HG03025 (cell line): ENCODE results near the gene RETREG3.
"Not testable (repeated sequence)": the region's sequence is repeated elsewhere in the genome, so short reads cannot be mapped to it uniquely, and the experiment has no call there.

ENCODE experiments used
- ATAC-seq: cut with Tn5 transposase; IDR thresholded peaks from one replicate; pipeline ENCODE4 v1.9.1; 2021; ENCODE audit warnings: mild to moderate bottlenecking, moderate library complexity; ENCODE audit not compliant: unreplicated experiment, low FRiP score

Gene RETREG3

DNA sequence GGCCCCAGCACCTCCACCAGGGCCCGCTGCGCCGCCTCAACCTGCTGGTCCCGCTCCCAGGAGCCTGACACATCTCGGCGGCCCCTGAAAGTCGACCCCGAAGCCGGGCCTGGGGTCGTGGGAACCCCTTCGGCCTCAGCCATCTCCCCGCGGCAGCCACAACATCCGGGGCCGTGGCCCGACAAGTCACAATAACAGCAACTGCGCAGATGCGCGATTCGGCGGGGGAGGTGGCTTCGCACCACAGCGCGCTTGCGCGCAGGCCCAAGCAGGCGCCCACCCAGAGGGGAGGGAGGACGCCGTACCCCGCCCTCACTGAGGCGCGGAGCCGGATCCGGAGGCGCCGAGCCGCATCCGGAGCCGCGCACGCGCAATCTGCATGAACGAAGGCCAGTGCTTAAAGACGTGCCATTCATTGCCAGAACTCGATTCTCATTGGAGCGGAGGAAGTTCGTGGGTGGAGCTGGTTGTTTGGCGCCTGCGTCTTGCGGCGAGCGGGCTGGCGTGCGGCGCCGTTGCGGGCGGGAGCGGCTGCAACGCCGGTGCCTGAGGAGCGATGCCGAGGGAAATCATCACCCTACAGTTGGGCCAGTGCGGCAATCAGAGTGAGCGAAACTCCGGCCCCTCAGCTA, at the start of gene RETREG3, which contains the start of gene TUBG1:
Gene RETREG3, minus strand, starts transcription at position 193 of the 632 bp plus-strand sequence. Its CDS starts 50 bp downstream, at position 143.
Gene TUBG1, plus strand, starts transcription at position 502 of the 632 bp plus-strand sequence. Its CDS starts 55 bp downstream, at position 557.
- ATAC-seq: peak; percentile 72

DNA sequence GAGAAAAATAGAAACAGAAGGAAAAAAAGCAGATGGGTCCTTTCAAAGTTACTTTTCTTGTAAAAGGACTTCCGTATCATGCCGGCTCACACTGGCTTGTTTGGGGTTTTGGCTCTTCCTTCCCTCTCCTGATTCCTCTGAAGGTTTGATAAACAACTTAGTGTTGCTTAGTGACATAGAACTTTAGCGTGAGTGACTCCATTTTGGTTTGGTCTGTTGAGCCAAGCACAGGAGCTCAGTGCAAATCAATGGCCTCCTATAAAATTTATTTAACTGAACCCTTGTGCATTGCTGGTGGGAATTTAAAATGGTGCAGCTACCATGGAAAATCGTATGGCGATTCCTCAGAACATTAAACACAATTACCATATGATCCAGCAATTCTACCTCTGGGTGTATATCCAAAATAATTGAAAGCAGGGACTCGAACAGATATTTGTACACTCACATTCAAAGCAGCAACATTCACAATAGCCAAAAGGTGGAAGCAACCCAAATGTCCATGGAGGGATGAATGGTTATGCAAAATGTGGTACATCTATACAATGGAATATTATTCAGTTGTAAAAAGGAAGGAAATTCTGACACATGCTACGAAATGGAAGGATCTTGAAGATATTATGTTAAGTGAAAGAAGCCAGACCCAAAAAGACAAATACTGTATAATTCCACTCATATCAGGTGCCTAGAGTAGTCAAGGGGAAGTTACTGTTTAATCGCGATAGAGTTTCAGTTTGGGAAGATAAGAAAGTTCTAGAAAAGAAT, 48.8 kb upstream of the RETREG3 start:
- no peak for ATAC-seq

GRCh38 chr17:42655528-42655927, 46.4 kb upstream of the RETREG3 start:
- no peak for ATAC-seq

- ATAC-seq: no peak
Measured at GRCh38 chr17:42653179-42654124, 44.3 kb upstream of the RETREG3 start.

DNA sequence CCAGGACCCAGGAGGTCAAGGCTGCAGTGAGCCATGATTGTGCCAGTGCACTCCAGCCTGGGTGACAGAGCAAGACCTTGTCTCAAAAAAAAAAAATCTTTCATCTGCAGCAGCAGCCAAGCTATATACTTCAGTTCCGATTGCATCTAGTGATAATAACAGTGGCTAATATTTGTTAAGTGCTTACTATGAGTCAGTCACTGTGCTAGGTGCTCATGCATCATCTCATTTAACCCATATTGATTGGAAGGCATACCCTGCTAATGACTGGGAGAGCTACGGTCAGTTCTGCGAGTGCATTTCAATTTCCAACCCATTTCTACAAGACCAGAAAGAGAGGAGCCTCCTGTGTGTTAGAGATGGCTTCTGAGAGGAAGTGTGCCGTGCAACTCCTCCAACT, 42.2 kb upstream of the RETREG3 start:
- ATAC-seq: no peak

DNA sequence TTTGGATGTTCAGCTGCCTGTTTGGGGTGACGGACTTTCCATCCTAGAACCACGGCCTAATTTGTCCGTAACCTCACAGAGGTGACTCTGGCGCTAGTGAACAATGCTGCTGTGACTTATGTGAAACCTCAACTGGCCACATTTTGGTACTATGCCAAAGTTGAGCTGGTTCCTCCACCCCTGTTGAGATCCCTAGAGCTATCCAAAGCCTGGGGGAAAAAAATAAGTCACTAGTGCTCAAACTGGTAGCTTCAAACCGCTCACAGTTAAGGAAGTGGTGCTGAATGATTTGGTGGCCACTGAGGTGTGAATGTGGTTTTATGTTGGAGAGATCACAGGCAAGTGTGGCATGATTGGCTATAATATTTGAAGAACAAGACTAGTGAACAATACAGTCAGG, 38.6 kb upstream of the RETREG3 start:
- no peak for ATAC-seq

DNA sequence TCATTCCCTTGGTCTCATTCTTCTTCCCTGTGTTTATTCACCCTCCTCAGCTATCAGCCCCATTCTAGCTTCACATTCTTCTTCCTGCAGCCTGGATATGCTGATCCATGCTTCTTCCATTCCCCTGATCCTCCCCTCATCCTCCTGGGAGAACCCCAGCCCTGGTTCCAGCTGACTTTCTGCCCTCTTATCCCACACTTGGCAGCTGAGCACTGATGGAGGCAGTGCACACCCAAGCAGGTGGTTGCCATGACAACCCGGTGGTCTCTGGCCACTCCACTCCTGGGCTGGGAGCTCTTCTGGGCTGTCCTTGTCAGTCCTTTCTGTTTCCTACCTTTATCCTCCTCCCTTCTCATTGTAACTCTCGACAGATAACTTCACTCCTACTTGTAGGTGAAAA, 33.2 kb upstream of the RETREG3 start:
- no peak for ATAC-seq

DNA sequence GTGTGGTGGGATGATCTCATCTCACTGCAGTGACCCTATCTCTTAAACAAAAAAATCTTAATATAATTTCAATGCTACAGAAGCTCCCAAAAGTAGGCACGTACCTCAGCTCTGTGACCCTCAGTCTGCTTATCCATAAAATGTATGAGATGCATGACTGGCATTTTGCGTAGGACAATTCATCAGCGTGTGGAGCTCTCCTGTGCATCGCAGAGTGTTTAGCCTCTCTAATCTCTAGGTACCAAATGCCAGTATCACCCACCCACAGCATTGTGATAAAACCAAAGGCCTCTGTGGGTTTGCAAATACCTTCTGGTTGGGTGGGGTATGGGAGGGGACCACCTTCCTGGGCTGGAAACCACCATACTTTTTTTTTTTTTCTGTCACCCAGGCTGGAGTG, 30.9 kb upstream of the RETREG3 start:
- no peak for ATAC-seq

- ATAC-seq: no peak
Measured at GRCh38 chr17:42639525-42640113, 30.4 kb upstream of the RETREG3 start.

DNA sequence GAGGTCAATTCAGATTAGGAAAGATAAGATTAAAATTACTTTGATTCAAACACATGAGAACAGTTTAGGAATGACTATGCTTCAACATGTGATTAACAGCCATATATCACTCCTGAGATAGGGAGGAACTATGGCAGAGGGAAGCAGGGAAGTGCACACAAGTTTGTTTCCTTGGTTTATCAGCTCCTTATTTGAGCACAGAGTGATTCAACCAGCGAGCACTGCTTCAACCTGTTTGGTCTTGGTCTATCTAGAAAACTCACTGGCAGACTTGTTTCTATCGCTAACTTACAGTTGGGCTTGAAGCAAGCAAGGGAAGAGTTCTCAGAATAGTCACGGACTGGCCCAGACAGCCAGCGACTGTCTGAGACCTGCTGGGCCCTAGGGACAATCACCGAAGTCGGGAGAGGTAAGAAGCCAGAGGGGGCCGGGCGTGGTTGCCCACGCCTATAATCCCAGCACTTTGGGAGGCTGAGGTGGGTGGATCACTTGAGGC, 23.8 kb upstream of the RETREG3 start:
- no peak for ATAC-seq

GRCh38 chr17:42629411-42630009, 20.3 kb upstream of the RETREG3 start:
- ATAC-seq: no peak

- not testable (repeated sequence) for ATAC-seq
Measured at GRCh38 chr17:42627032-42627764, 18.0 kb upstream of the RETREG3 start.

DNA sequence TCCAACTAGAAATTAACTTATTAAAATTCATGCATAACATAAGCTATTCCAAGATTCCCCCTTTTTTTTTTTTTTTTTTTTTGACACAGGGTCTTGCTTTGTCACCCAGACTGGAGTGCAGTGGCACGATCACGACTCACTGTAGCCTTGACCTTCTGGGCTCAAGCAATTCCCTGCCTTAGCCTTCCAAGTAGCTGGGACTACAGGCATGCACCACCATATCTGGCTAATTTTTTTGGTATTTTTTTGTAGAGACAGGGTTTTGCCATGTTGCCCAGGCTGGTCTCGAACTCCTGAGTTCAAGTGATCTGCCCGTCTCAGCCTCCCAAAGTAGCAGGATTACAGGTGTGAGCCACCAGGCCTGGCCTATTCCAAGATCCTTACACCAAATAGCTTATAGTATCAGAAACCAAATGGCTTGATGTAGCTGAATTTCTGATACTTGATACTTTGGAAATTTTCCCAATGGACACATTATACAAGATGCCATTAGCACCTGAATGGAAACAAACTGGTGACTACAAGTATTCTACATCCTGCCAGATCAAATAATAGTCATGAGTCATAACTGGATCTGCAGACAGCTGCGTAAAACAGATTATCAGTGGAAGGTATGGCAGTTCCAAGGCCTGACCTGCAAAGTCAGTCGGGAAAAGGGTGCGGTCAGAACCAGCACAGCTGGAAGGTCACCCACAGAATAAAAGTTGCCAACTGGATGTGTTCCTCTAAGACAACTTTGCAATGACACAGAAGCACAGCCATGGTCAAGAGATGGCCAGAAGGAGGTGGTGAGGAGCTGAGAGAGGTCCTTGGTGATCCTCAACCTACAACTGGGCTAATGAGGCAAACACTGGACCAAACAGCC, 14.8 kb upstream of the RETREG3 start:
- ATAC-seq: no peak

- no peak for ATAC-seq
Measured at GRCh38 chr17:42623271-42623670, 14.1 kb upstream of the RETREG3 start.

DNA sequence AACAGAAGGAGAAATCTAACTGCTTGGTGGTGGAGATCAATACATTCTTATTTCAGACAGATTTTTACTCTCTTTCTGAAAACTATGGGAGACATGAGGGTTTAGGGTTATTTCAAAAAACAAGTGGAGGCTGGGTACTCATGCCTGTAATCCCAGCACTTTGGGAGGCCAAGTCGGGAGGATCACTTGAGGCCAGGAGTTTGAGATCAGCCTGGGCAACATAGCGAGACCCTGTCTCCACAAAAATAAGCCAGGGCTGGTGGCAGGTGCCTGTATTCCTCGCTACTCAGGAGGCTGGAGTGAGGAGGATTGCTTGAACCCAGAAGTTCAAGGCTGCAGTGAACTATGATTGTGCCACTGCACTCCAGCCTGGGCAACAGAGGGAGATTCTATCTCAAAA, 12.8 kb upstream of the RETREG3 start:
- ATAC-seq: not testable (repeated sequence)

GRCh38 chr17:42618442-42619150, 9.4 kb upstream of the RETREG3 start:
- peak; percentile 71 for ATAC-seq

GRCh38 chr17:42617956-42618431, 8.8 kb upstream of the RETREG3 start:
- peak; percentile 11 for ATAC-seq
